Measurements from ENCODE around the gene NDUFB10.

DNA sequence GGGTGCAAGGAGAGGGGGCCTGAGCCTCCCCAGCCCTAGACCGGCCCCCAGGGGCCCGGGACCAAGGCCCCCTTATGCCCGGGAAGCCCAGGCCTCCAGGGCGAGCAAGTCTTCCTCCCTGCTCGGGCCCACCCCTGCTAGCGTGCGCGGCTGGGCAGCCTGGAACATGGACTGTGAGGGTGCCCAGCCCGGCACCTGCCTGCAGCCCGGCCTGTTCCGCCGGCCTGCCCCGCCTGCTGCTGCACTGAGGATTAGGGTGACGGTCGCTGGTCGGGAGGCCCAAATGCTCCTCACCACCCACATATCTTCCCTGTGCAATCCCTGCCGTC lies 47.2 kb upstream of the NDUFB10 start:
- TF ChIP-seq, protein P1, sequence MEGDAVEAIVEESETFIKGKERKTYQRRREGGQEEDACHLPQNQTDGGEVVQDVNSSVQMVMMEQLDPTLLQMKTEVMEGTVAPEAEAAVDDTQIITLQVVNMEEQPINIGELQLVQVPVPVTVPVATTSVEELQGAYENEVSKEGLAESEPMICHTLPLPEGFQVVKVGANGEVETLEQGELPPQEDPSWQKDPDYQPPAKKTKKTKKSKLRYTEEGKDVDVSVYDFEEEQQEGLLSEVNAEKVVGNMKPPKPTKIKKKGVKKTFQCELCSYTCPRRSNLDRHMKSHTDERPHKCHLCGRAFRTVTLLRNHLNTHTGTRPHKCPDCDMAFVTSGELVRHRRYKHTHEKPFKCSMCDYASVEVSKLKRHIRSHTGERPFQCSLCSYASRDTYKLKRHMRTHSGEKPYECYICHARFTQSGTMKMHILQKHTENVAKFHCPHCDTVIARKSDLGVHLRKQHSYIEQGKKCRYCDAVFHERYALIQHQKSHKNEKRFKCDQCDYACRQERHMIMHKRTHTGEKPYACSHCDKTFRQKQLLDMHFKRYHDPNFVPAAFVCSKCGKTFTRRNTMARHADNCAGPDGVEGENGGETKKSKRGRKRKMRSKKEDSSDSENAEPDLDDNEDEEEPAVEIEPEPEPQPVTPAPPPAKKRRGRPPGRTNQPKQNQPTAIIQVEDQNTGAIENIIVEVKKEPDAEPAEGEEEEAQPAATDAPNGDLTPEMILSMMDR (IDR thresholded peaks at IDR 0.05; ENCODE audit: poor library complexity, severe bottlenecking): no peak
- TF ChIP-seq POLR2AphosphoS5 (IDR thresholded peaks at IDR 0.05) (no peak), TAF1 (IDR thresholded peaks at IDR 0.05; ENCODE audit: low read depth) (no peak), EZH2 (IDR thresholded peaks at IDR 0.05; ENCODE audit: borderline replicate concordance, insufficient read depth, low read length, poor library complexity, severe bottlenecking) (no peak)
